Astrocyte of the hippocampus (primary cell): ENCODE data around the gene TUBB6.

Source experiments
- DNase-seq: peaks from one replicate; pipeline ENCODE4 v3.0.0; 2011; ENCODE audit warnings: low read depth, low spot score

TUBB6 gene

DNA sequence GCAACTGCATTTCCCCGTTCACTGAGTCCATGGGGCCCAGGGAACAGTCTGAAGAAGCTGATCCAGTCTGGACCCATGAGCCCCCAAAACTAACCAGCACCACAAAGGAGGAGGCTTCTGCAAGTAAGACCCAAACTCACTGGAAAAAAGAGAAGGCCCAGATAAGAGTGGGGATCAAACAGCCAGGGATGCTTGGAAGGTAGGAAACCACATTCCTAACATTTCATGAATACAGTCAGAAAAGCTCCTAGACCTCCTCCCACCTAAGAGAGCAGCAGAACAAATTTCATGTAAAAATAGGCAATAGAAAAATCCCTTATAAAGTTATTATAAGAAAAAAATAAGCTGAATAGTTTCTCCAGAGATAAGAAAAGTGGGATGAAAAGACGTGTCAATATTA lies 30.3 kb downstream of the TUBB6 start:
- no peak for DNase-seq

DNA sequence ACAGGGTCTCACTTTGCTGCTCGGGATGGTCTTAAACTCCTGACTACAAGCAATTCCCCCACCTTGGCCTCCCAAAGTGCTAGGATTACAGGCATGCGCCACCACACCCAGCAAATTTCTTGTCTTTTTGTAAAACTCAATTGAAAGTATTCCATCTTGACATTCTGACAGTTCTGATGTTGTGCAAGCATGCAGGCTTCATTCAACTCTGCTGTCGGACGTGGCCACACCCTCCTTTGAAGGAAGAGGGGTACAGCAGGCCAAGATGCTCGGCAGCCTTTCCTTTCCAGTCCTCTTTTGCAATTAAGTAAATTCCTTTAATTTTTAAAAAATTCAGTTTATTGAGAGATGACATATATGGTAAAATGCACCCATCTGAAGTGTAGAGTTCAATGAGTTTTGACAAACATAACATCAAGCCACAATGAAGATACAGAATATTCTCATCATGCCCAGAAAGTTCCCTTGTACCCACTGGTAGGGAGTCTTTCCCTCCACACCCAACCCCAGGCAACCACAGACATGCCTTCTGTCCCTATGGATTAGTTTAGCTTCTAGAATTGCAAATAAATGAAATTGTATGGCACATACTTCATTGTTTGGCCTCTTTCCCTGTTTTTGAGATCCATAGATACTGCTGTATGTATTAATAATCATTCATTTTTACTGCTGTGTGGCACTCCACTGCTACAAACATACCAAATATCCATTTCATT lies 33.1 kb downstream of the TUBB6 start:
- no peak for DNase-seq

DNA sequence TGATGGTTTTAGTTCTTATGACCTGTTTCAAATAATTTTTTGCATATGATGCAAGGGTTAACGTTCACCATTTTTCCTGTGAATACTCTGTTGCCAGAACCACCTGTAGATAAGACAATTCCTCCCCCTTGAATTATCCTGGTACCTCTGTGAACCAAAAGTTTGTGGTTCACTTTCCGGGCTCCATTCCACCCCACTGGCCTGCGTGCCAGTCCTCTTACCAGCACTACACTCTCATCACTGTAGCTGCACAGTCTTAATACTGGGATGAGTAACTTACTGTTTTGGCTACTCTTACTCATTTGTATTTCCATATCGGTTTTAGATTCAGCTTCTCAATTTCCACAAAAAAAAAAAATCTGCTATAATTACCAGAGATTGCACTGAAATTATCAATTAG lies 34.6 kb downstream of the TUBB6 start:
- no peak for DNase-seq

DNA sequence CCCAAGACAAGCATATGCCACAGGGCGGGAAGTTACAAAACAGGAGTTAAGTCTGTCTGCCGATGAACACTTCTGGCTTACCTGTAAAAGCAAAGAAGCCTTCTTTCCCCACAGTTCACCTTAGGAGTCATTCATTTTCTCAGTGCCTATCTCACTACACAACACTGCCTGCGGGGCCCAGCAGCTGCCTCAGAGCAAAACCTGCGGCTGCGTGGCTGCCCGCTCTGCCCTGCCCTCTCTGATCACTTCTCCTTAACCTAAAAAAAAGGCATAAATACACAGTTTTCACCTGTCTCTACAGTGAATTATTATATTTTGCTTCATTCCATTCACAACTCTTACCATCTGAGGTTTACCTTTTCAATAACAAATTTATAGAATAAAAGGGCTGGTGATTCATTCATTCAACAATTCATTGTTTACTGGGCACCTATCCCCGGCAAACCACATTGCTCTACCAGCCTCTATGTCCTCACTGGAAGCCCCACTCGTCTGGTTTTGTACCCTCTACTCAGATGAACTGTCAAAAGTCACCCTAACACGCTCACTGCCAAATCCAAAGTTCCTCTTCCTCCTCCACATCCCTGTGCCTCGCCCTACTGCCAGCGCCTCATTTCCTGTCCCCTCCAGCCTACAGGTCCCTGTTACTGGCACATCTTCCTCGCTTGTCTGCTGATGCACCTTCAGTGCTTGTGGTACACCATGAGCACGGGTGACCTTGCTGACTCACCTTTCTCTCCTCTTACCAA lies 37.6 kb downstream of the TUBB6 start:
- DNase-seq = no peak

DNA sequence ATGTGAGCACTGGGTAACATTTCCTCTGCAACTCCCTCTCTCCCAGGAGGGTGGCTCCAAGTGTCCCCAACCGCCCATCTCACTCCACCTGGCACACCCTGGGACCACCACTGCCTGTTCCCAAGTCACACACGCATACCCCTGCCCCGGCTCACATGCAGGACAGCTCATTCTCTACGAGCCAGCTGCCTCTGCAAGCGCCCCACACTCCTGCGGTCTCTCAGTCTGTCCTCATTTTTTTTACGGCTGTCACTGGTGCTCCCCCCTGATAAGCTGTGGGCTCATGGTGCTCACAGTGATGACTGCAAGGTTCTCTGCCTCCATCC lies 38.2 kb downstream of the TUBB6 start:
- no peak for DNase-seq

DNA sequence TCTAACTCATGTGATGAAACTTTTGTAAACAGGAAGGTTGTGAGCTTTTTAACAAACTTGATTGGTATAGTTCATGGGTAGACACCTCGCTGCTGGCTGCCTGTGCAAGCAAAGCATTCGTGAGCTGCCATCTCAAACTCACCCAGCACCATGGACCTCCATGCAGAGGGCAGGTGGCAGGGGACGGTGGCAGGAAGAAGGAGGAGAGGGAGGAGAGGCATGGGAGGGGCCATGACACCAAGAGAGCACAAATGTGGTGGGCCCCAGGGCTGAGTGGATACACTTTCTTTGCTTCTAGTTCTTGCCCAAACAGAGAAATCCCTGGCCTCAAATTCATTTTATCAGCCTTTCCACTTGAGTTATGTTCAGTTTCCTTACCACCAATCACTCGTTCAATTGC lies 39.9 kb downstream of the TUBB6 start:
- DNase-seq = no peak

DNA sequence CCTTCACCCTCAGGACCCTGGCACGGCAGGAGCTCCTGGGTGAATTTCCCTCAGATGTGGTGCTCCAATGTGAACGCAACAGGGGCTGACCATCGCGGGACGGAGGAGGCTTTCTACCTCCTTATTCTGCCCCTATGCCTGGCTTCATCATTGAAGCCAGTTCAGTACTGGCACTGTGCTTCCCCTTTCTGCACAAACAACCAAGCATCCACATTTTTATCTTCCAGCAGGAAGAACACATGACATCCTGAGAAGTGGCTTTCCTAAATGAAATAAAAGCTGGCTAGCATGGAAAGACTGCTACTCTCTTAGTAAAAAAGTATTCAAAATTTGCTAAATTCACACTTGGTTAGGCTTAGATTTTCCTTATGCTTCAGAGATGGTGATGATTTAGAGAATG lies 44.1 kb downstream of the TUBB6 start:
- DNase-seq = no peak

DNA sequence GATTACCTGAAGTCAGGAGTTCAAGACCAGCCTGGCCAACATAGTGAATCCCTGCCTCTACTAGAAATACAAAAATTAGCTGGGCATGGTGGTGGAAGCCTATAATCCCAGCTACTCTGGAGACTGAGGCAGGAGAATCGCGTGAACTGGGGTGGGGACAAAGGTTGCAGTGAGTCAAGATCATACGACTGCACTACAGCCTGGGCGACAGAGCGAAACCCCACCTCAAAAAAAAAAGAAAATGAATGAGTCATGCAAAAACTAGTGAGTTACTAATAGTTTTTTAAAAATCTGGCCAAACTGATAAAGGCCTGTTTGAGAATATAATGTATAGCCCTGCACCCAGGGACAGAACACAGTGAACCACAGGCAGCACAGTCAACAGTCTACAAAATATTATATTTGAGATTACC lies 51.5 kb downstream of the TUBB6 start:
- peak; percentile 38 for DNase-seq

DNA sequence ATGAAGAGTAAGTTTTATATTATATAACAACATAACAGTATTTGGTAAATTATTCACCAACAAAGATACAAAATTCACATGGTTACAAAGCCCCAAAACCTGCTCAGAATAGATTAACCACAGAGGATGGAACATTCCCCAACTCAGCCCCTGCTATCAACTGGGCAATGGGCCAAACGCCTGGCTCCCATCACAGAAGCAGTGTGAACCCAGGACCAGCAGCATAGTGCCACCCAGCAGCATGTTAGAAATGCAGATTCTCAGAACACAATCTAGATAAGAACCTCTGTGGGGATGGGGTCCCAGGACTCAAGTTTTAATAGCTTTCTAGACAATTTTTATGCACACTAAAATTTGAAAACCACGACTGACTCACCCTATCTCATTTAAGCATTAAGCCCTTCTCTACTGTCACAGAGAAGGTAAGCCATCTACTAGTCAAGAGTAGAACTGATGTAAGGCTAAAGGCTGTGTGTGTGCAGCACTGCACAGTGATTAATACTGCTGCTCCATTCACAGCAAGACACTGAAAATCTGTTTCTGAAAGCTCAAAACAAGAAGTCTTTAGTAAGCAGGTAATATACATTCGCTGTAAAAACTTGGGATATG lies 53.8 kb downstream of the TUBB6 start:
- peak; percentile 17 for DNase-seq

DNA sequence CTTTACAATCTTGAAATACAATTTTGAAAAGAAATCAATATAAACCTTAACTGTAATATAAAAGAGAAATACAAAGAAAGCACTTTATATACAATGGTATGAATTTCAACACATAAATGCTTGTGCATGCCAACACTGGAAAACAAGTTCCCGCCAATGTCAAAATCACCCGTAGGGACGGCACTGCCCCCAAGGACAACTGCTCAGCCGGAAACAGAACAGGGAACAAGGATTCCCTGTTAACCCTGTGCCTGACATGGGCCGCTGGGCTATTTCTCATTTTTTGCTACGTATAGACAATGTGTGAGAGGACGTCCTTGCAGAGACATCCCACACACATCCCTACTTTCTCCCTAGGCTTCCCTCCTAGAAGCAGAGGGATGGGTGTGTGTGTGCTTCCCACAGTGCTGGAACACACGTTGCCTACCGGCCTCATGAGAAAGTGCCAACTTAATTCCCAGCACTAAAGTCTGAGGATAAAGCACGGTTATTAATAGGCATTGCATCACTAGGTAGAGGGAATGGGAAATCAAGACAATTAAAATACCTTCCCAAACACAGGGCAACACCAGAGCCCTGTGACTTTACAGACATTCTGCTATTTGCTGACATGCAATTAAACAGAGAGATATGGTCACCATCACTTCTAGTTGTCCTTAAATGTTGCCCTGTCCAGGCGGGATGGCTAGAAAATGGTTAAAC lies 54.6 kb downstream of the TUBB6 start:
- DNase-seq = no peak

DNA sequence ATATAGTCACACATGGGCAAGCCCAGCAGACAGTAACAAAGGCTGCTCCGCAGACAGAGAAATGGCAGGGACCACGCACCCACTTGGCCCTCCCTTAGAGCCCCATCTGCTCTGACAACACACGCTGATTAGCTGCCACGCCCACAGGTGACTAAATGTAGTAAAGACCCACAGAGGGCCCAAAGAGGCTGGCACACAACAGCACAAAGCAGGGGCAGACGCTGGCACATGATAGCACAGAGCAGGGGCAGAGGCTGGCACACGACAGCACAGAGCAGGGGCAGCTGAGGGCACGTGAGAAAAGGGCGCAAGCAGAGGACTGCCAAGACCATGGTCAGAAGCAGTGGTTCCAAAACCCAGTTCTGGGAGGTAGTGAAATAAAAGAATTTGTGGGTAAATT lies 58.3 kb downstream of the TUBB6 start:
- no peak for DNase-seq

DNA sequence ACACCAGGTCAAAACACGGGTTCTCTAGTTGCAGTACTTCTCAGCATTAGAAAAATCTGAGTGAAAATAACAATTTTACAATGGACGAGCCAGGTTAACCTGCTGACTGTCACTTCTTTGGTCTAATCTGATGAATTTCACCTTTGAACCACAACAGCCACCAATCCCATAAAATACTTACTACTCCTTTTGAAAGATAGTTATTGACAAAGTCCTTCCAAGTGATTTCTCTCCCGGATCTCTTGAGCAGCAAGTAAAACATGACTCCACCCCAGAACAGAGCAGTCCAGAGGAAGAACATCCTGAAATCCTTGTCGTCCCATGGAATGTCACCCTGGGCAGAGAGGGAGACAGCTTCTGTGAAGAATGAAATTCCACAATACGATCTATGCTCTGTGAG lies 58.7 kb downstream of the TUBB6 start:
- no peak for DNase-seq

DNA sequence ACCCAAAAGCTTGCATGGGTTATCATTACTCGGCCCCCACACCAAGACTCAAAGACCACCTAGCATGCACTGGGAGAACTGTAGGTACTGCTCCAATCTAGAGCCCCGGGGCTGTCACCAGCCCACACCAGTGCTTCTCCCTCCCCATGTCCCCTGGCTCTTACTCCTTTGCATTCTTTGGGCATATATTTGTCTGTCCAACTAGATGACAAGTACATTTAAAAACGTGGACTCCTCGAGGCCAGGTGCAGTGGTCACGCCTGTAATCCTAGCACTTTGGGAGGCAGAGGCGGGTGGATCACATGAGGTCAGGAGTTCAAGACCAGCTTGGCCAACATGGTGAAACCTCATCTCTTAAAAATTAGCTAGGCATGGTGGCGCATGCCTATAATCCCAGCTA lies 61.2 kb downstream of the TUBB6 start:
- DNase-seq = no peak

DNA sequence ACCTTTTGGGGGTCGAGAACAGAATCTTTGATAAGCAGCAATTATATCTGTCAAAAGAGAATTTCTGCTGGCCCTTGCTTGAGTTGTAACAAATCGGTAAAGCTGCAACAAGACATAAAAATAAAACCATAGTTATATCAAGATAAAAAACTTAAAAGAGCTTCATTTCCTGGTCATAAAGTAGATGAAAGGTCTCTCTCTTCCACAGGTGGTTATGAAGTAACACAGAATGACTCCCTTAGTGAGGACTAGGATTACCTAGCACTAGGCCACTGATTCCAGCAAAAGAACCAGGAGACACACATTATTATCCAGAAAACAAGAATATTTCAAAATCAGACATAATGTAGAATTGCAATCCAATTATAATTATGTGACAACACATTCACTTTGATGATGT lies 63.5 kb downstream of the TUBB6 start:
- no peak for DNase-seq

DNA sequence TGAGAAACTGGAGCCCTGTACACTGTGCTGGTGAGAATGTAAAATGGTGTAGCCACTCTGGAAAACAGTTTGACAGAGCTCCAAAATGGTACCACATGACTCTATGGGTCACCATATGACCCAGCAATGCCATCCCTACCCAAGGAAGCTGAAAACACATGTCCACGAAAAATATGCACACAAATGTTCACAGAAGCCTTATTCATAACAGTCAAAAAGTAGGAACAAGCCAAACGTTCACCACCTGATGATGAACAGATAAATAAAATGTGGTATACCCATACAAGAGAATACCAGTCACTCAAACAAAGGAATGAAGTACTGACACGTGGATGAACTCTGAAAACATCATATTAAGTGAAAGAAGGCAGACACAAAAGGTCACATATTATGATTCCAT lies 64.4 kb downstream of the TUBB6 start:
- no peak for DNase-seq

DNA sequence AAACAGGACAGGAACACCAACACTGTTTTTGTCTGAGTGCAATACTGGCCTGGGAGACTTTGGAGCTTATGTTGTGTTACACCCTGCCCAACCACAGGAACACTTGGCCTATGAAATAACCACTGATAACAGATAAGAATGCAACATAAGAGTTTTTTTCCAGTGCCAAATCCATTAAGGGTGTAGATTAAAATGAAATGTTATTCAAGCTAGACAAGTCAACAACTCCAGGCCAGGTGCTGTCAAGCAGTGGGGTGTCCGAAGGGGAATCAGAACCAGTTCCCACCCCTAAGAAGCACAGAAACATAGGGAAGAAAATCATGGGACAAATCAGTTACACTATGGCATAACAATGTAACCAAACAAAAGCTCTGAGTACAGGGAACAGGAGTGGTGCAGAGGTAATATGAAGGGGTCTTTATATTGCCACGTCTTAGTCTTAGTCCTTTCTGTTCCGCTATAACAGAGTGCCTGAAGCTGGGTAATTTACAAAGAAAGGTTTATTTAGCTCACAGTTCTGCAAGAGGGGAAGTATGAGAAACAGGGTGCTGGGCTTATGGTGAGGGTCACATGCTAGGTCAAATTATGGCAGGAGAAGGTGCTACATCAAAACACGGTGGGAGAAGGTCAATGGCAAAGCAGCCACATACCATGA lies 65.2 kb downstream of the TUBB6 start:
- peak; percentile 53 for DNase-seq

DNA sequence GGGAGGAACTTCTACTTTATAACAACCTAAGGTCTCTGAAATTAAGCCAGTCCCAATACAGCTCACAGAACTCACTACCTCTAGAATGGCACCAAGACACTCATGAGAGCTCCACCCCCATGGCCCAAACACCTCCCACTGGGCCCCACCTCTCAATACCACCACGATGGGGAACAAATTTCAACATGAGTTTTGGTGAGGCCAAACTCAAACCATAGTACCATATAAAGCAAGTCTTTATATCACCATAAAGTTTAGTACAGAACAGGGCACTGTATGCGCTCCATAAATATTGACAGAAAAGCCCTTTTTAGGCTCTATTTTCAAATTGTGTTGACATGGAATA lies 65.7 kb downstream of the TUBB6 start:
- DNase-seq = no peak

DNA sequence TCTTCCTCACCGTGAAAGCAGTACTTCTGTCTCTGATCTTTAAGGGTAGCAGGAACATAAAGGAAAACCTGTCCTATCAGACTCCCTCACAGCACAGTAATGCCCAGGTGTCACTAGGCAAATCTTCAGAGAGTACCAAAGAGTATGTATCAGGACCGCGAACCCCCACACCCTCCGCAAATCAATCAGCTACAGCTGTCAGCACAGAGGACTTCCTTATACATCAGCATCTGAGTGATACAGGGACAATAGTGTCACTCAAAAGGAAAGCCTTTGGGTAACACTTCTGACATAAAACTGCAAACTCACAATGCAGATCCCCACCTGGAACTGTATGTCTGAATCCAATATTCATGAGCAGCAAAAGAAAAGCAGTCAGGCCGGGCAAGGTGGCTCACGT lies 66.4 kb downstream of the TUBB6 start:
- no peak for DNase-seq
